Fibroblast of gingiva (primary cell): ENCODE measurements around the gene EGFL6.
A peak's percentile ranks its signal among the peaks of the same experiment; 100 is the strongest.

Source experiments
- DNase-seq: peaks from one replicate; pipeline ENCODE4 v3.0.0-alpha.2; 2011; ENCODE audit warnings: low read depth

Gene EGFL6, protein sequence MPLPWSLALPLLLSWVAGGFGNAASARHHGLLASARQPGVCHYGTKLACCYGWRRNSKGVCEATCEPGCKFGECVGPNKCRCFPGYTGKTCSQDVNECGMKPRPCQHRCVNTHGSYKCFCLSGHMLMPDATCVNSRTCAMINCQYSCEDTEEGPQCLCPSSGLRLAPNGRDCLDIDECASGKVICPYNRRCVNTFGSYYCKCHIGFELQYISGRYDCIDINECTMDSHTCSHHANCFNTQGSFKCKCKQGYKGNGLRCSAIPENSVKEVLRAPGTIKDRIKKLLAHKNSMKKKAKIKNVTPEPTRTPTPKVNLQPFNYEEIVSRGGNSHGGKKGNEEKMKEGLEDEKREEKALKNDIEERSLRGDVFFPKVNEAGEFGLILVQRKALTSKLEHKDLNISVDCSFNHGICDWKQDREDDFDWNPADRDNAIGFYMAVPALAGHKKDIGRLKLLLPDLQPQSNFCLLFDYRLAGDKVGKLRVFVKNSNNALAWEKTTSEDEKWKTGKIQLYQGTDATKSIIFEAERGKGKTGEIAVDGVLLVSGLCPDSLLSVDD

DNA sequence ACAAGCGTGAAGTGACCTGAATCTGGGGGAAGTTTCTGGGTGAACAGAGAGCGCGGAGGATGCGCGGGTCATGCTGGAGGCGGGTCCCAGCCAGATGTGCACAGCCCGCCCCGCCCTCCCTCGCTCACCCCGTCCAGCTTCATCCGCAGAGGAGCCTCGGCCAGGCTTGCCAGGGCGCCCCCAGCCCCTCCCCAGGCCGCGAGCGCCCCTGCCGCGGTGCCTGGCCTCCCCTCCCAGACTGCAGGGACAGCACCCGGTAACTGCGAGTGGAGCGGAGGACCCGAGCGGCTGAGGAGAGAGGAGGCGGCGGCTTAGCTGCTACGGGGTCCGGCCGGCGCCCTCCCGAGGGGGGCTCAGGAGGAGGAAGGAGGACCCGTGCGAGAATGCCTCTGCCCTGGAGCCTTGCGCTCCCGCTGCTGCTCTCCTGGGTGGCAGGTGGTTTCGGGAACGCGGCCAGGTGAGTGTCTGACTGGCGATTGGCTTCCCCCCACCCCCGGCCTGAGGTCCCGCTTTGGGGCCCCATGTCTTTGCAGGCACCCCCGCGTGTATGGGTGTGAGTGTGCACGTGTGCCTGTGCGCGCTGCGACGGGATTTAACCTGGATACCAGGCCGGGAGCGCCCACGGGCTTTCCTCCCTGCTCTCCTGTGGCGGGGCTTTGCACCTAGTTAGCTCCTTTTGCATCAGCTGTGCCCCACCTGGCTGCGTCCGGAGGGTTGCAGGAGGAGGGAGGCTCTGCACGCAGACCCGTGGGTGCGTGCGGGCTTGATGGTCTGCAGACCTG, at the start of gene EGFL6:
EGFL6 (plus strand) TSS at position 123 of the 782 bp plus-strand sequence; CDS start at position 384, 261 bp downstream.
- DNase-seq = no peak

DNA sequence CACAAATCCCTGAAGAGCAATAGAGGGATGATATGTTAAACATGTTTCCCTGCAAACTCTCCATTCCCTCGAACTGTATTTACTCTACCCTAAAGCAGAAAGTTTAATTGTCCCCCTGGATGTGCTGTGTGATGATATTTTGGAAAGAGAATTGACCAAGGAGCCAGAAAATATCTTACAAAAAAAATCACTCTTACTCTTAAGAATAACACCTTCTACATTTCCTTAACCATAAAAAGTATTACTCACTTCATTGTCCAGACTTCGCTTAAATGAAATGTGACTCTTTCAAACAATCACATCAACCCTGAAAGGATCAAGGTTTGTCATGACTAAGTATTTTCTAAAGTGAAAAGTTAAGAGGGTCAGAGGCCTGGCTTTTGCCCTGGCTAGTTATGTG, 49.0 kb upstream of the EGFL6 start:
- DNase-seq = no peak

DNA sequence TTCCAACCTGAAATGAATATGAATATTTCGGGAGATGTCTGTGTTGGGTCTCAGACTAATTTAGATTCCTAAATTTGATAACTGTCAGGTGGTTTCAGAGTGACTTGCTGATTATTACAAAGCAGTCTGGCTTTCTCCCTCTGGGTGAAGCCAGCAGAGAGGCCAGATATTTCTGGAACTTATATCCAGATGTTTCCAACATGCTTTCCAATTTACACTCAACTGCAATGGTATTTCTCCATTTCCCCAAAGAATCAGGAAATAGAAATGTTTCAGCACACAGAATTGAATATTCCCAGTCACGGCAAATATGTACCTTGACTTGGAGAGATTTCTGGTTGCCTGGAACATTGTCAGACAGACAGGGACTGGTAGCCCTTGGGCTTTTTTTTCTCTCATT, 48.5 kb upstream of the EGFL6 start:
- DNase-seq = peak; percentile 55

DNA sequence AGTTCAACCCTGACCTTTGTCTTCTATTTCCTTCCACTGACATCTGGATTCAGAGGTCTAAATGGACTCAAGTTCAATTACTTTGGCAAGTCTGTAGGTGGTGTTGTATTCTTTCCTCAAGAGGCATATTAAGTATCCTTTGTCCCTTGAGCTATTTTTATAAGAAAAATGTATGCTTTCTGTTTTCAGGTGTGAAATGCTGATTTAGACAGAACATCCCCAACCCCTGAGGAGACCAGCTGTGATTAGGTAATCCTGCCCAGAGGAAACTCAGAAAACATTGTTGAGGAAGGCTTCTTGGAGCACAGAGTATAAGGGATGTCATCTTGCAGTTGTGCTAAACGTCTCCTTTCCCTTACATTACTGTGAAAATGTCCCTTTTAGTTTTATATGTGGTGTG, 46.6 kb upstream of the EGFL6 start:
- DNase-seq = peak; percentile 1

DNA sequence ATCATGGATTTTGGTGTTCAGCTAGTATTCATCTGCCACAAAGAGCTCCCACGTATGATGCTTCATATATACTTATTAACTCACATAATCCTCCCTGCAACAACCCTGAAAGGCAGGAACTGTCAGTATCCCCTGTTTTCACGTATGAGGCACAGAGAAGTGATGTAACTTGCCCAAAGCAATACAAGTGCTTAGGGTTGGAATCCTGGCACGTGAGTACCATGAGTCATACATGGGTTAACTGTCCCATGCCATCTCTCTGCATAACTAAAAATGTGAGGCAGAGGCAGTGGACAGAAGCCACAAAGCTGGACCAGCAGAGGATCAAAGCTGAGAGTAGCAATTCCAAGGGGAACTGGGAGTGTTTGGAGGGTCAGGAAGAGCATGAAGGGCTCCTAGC, 35.7 kb upstream of the EGFL6 start:
- DNase-seq = peak; percentile 61

DNA sequence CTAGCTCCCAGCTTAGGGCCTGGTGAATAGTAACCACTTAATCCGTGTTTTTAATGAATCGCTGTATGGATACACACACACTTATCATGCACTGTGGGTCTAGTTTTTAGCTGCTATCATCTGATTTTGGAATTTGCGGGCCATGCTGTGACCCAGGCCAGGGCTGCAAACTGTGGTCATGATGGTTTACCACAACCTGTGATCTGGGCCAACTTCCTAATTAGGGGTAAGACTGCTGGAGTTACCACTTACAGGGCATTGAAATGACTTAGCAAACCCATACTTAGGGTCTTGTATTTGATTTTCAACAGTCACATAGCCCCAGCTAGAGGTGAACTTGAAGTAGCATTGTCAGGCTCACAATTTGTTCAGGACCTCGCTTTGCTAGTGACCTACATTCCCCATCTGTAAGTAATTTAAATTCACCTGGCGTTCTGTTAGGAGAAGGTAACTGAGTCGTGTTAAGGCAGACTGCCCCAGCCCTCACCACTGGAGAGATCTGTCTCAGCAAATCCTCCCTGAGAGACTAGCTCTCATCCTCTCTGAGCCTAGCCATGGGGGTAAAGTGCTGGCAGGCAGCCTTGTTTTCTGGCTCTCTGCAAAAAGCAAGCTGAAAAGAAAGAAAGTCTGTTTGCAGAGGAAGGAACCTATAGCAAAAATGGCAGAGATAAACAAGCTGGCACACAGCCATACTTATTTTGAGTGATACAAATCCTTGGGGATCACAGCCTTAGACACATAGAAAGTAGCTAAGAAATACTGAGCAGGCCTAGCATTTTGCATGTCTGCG, 33.8 kb upstream of the EGFL6 start:
- DNase-seq = no peak

DNA sequence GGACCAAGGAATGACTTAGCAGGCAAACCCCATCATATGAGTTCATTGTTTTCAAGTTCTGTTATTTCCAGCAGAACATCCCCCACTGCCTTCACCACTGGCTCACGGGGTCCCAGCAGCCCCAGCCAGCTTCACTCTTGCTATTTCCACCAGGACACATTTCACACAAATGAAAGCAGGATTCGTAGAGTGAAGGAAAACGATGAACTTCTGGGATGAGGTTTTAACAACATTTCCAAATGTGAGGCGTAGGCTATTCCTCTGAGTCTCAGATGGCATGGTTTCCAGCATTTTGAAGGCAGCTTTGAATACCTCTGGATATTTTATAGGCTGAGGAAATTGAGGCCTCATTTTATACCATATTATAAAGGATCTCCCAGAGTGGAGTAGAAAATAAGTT, 32.9 kb upstream of the EGFL6 start:
- DNase-seq = no peak

DNA sequence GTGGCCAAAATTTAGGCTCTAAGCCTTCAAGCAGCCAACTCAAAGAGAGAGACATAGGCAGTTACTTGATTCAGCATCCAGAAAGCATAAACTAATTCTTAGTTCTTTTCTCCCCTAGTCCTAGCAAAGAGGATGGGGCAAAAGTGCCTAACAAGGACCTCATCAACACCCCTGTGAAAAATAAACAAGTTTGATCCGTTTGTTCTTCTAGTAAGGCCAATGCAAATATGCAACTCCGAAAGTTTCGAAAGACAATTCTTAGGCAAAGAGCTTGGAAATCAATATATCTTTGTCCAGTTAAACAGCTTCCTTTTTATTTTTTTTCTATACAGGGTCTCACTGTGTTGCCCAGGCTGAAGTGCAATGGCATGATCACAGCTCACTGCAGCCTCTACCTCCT, 31.0 kb upstream of the EGFL6 start:
- DNase-seq = no peak

DNA sequence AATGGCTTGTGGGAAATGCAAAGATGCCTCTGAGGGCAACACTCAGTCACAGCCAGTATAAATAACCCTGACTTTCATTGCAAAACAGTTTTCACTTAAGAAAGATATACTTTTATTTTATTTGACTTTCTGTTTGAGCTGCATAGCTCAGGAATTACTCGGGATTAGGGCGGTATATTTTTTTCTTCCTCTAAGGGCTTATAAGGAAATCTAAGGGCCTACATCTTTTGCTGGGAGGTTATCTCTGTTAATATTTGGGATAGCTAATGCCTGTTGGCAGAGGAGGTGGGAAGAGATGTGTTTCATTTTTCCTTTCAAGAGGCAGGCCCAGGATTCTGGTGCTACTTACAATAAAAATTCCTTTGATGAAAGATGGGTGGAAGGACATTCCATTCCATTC, 28.8 kb upstream of the EGFL6 start:
- no peak for DNase-seq

DNA sequence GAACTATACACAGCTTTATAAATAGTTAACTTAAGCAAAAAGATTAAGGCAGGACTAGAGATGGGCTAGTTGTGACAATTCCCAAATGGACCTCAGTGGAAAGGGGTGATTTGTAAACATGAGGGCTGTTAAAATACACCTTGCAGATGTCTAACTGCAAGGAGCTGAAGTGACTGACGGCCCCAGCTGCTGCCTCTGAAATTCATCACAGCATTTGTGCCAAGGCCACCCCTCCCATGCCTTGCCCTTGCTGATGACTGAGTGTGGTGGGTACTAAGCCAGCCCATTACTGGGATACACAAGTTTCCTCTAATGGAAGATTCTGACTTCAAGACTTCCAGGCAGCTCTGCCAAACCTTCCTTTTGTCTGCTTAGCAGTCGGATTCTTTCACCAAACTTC, 23.7 kb upstream of the EGFL6 start:
- DNase-seq = no peak

DNA sequence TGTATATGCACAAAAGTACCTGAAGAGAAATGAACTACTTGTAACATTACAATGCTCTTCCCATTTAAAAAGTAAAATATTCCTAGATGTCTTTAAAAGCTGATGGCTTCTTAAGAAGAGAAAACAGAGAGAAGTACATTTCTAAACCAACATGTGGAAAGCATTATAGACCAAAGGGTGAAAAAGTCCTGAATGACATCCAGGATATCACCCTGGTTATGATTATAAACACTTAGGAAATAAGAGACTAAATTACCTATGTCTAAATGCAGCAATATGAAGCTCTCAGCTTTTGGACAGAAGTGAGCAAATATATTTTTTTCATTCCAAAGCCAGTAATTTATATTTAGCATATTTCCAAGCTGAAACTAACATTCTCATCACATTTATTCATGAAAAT, 21.7 kb upstream of the EGFL6 start:
- DNase-seq = no peak

DNA sequence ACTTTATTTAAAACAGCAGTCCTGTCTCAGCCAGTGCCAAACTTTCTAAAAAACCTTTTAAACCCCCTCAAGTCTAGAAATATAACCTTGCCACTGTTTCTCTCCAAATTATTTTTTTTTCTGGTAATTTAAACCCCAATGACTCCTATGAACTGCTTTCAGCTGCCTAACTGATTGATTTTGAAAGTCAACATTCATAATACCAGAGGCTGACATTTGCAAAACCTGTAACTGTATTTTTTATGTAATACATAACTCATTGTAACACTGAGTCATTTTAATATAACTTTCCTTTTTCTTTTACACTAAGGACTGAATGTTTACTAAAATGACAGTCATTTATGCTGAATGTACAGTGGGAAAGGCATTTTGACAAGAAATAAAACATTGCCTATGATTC, 19.1 kb upstream of the EGFL6 start:
- no peak for DNase-seq

DNA sequence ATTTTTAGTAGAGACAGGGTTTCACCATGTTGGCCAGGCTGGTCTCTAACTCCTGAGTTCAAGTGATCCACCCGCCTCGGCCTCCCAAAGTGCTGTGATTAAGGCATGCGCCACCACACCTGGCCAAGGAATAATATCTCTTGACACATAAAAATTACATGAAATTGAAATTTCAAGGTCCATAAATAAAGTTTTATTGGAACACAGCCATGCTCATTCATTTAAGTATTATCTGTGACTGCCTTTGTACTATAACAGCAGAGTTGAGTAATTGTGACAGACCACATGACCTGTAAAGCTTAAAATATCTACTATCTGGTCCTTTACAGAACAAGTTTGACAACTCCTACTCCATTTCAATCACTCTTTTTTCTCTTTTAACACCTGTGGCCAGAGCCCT, 17.8 kb upstream of the EGFL6 start:
- DNase-seq = no peak

DNA sequence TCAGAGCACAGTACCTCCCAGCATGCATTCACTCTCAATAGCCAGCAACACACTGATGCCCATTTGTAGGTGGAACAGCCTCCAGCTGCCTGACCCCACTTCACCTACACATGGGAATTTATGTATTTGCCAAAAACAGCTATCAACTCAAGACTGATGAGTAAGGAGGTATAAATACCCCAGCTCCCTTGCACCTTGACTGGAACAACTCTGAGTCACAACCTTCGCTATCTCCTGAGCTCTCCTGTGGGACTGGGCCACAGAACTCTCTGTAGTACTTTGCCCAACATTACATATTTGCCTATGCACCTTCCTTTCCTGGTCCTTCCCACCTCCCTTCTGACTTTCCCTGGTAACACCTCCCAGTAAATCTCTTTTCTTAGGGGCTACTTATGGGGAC, 16.5 kb upstream of the EGFL6 start:
- DNase-seq = no peak

DNA sequence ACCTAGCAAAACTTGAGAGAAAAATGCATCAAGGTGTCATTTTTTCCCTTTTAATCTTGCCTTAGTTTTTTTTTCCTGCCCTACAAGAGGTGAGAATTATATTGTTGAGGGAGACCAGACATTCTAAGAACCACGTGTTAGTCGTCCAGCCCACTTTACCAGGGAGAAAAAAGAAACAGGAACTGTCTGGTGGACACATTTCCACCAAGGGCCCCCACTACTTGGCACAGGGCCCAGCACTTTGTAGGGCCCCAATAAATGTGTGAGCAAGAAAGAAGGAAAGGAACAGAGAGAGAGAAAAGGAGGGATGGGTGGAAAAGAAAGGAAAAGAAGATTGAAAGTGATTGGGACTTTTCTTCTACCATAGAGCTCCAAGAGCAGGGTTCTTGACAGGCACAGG, 3.9 kb upstream of the EGFL6 start:
- DNase-seq = no peak

DNA sequence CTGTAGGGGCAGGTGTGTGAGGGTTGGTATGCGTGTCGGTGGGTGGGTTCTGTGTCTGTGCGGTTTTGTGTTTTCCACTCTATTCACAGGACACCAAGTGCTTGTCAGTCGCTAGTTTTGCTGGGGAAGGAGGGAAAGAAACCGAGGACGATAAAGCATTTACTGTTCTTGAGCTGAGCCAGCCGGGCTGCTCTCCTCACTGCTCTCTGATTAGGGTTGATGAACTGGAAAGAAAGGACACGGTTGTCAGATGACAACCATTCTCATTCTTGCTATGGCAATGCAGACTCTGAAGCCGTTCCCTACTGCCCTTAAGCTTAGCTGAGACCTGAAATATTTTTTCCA, 832 bp downstream of the EGFL6 start:
- no peak for DNase-seq

DNA sequence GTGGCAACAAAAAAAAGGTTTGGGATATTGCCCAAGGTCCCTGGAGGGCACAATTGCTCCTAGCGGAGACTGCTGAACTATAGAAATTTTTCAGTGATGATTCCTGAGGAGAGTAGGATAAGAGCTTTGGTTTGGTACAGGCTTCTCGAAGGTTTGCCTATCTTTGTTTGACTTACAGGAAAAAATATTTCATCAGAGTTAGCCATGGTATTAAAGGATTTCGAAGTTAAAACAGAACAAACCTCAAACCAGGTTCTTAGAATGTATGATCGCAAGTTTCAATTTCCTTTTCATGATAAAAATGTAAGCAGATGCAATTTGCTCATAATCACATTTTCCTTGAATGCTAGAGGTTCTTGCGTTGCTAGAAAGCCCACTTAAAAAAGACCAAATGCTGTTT, 1.7 kb downstream of the EGFL6 start:
- DNase-seq = no peak

DNA sequence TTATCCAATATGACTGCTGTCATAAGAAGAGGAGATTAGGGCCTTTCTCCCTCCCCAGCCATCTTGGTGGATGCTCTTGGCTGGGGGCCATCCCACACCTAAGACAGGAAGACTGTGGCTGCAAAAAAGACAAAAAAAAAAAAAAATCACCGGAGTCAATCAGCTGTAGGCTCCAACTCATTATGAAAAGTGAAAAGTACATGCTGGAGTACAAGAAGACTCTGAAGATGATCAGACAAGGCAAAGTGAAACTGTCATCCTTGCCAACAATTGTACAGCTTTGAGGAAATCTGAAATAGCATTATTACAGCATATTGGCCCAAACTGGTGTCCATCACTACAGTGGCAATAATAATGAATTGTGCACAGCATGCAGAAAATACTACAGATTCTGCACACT, 5.2 kb downstream of the EGFL6 start:
- no peak for DNase-seq

DNA sequence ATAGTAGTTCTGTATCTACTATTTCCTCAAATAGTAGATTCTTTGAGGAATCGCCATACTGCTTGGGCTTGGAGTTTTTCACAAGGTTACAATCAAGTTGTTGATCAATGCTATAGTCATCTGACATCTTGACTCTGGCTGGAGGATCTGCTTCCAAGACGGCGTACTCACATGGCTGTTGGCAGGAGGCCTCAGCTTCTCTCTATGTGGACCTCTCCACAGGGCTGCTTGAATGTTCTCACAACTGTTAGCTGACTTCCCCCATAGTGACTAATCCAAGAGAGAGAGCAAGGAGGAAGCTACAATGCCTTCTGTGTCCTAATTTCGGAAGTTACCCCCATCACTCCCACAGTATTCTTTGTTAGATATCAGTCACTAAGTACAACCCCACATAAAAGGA, 10.3 kb downstream of the EGFL6 start:
- no peak for DNase-seq

DNA sequence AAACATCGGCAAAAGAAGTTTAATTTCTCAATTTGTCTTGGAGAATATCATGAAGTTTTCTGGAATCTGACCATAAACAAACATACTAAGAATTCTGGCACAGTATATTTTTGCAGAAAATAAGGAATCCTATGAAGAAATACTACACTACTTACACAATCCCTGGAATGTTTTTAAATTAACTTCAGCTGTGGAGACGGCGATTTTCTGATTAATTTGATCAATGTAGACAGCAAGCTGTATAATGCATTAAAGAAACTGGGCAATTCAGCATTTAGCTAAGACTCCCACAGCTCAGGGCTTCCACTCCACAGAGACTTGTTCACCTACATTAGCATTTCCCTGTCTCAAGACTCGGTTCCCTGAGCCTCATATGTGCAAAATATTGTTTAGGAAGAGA, 12.2 kb downstream of the EGFL6 start:
- DNase-seq = peak; percentile 83

DNA sequence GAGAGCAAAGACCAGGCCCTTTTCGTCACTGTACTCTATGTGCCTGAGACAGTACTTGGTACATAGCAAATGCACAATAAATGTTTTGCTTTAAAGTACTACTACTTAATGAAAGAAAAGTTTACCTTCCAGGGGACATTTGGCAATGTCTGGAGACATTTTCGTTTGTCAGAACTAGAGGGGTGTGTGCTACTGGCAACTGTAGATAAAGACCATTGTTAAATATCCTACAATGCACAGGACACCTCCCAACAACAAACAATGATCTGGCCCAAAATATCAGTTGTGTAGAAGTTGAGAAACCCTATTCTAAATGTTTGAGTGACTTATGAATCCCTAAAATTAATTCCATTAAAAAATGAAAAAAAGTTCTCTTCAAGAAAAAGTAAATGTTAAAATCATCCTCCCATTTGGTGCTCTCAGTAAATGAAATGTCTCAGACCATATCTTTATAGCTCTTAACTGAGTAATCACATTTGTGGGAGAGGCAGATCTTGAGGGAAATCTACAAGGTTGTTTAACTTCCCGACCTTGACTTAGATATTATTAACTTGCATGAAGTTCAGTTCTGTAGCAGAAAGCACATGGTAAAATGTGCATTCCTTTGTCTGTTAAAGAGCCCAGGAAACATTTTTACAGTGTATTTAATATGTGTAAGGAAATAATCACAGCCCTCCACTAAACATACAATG, 18.5 kb downstream of the EGFL6 start:
- no peak for DNase-seq

DNA sequence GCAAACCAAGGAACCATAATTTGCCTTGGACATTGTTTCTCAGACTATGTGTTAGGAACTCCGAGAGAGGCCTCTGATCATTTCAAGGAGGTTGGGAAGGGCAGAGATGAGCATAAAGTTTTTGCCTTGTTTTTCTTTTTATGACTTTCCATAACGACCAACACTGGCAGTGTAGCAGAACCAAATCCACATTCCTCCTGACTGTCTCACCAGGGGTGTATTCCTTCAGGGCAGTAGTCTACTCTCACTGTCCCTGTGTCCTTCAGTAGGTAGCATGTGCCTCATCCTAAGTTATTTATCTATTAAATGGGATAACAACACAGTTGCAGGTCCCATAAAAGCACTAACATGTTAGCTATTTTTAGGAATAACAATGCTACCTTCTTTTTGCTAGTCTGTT, 20.8 kb downstream of the EGFL6 start:
- DNase-seq = no peak
